K562 (cell line): Measurements from ENCODE around the gene DHX58. TPM values are rescaled to one million over a fixed set of nuclear protein-coding genes. Genes with fewer than 3 reads are reported as not detected.

Experiments
- ATAC-seq: fragments of 200-7000 bp; cut with Tn5 transposase; 3 replicates; pipeline ENCODE4 v1.9.1; 2020; ENCODE audit warnings: moderate library complexity
- BruUV-seq: library from RNA; stranded (reverse); fragments of 400-500 nt; replicated peaks from 2 replicates; lab custom pipeline; 2021; lab: Mats Ljungman, UMichigan
- CTCF ChIA-PET: fragments of 300-600 bp; formaldehyde crosslinking; extraction: SDS; loops from one replicate; lab custom pipeline; 2021; ENCODE audit warnings: low intra/inter-chr PET ratio; lab: Yijun Ruan, JAX
- POLR2A ChIA-PET: fragments of 300-600, 350-650 bp; sonication (Branson Sonifier 250); formaldehyde crosslinking; extraction: SDS; loops from one replicate; lab custom pipeline; 2021; ENCODE audit warnings: antibody characterized with exemption, inconsistent platforms; lab: Yijun Ruan, JAX
- DNase-seq, 4 experiments: peaks; one replicate each; pipeline versions ENCODE4 v3.0.0 to v3.0.0-alpha.2; 2011 to 2018; ENCODE audit warnings: low spot score in 3 of 4, mixed read lengths in 3 of 4; ENCODE audit errors: extremely low read depth in 1 of 4
- FAIRE-seq: peaks from 2 replicates; lab custom pipeline; 2011; peaks lifted over from hg19 to GRCh38; lab: Jason Lieb, UNC
- H2AFZ ChIP-seq: 2 replicates; pipeline ENCODE4 v1.6.0; 2011; ENCODE audit warnings: low read depth, low read length, control low read depth, inconsistent platforms
- H3K27ac ChIP-seq: fragments of 200-600 bp; 3 replicates; pipeline ENCODE4 v1.8.0; 2011; ENCODE audit warnings: low read depth, mild to moderate bottlenecking, control low read depth, inconsistent platforms, low read length, moderate library complexity, mixed read lengths; ENCODE audit errors: extremely low read depth
- H3K27me3 ChIP-seq, 2 experiments: fragments of 300-600 bp in 1 of 2; 2 replicates in 1 of 2; 3 replicates in 1 of 2; pipeline versions ENCODE4 v1.6.0 to v1.8.0; 2011; ENCODE audit warnings: inconsistent platforms in 2 of 2, low read length in 2 of 2, mild to moderate bottlenecking in 1 of 2, mixed read lengths in 1 of 2, moderate library complexity in 1 of 2; ENCODE audit not compliant: control insufficient read depth in 2 of 2, insufficient read depth in 2 of 2
- H3K36me3 ChIP-seq: fragments of 300-600 bp; 3 replicates; pipeline ENCODE4 v1.8.0; 2011; ENCODE audit warnings: mild to moderate bottlenecking, low read length, inconsistent platforms; ENCODE audit not compliant: control insufficient read depth, insufficient read depth
- H3K4me1 ChIP-seq, 2 experiments: fragments of 200-600 bp in 1 of 2; replicated peaks in 1 of 2; 2 replicates in 1 of 2; 3 replicates in 1 of 2; pipeline versions ENCODE4 v1.5.1 to v1.8.0; 2011; ENCODE audit warnings: inconsistent platforms in 2 of 2, low read length in 2 of 2, mild to moderate bottlenecking in 1 of 2, mixed read lengths in 1 of 2, moderate library complexity in 1 of 2; ENCODE audit not compliant: control insufficient read depth in 2 of 2, insufficient read depth in 2 of 2
- H3K4me2 ChIP-seq: 2 replicates; pipeline ENCODE4 v1.6.1; 2011; ENCODE audit warnings: low read length, control low read depth, inconsistent platforms, mixed read lengths; ENCODE audit not compliant: insufficient read depth
- H3K4me3 ChIP-seq: fragments of 200-600 bp; sonication (generic), shearing (Covaris generic); 2 replicates; pipeline ENCODE4 v1.5.1; 2016; ENCODE audit warnings: control low read depth, inconsistent platforms
- H3K79me2 ChIP-seq: fragments of 200-600 bp; 3 replicates; pipeline ENCODE4 v1.8.0; 2011; ENCODE audit warnings: low read length, inconsistent platforms; ENCODE audit not compliant: control insufficient read depth, insufficient read depth
- H3K9ac ChIP-seq, 2 experiments: 2 replicates each; pipeline versions ENCODE4 v1.6.0 to v1.6.1; 2011; ENCODE audit warnings: low read depth in 2 of 2, low read length in 2 of 2, control low read depth in 1 of 2, inconsistent platforms in 1 of 2, mild to moderate bottlenecking in 1 of 2, mixed read lengths in 1 of 2; ENCODE audit not compliant: insufficient read depth in 1 of 2
- H3K9me1 ChIP-seq: one replicate; pipeline ENCODE4 v1.6.0; 2011; ENCODE audit warnings: inconsistent platforms, mild to moderate bottlenecking, low read length, moderate library complexity; ENCODE audit not compliant: control insufficient read depth, insufficient read depth
- H3K9me3 ChIP-seq: replicated peaks from 2 replicates; pipeline ENCODE4 v1.5.1; 2011; ENCODE audit warnings: low read depth, low read length, inconsistent platforms; ENCODE audit not compliant: control insufficient read depth, insufficient read depth
- H4K20me1 ChIP-seq: replicated peaks from 2 replicates; pipeline ENCODE4 v1.6.1; 2011; ENCODE audit warnings: low read length, inconsistent platforms, mixed read lengths; ENCODE audit not compliant: control insufficient read depth, insufficient read depth
- CHD1 ChIP-seq: fragments of 200-600 bp; sonication (generic); IDR thresholded peaks from one replicate; pipeline ENCODE4 v1.6.1; 2012; ENCODE audit warnings: mild to moderate bottlenecking, moderate library complexity, low read length, inconsistent platforms
- COPS2 ChIP-seq: fragments of 450-650 bp; conservative IDR thresholded peaks from 2 replicates; pipeline ENCODE4 v1.6.1; 2016; ENCODE audit warnings: mild to moderate bottlenecking, moderate library complexity
- ERF ChIP-seq: fragments of 450-650 bp; formaldehyde crosslinking; IDR thresholded peaks from 2 replicates; pipeline ENCODE4 v1.4.0; 2020; ENCODE audit warnings: mild to moderate bottlenecking, mixed read lengths
- HDAC6 ChIP-seq: IDR thresholded peaks from 2 replicates; pipeline ENCODE4 v1.6.1; 2012; ENCODE audit warnings: low read depth, mild to moderate bottlenecking, control low read depth, inconsistent platforms, low read length, moderate library complexity
- KLF1 ChIP-seq: fragments of 450-650 bp; IDR thresholded peaks from 2 replicates; pipeline ENCODE4 v1.6.1; 2016; ENCODE audit warnings: missing genetic modification characterization, missing compliant biosample characterization
- RBM14 ChIP-seq: fragments of 200-400 bp; formaldehyde crosslinking; IDR thresholded peaks from 2 replicates; pipeline ENCODE4 v1.6.1; 2018; ENCODE audit warnings: low read depth, mild to moderate bottlenecking, low read length, moderate library complexity, borderline replicate concordance; ENCODE audit not compliant: insufficient read depth
- SP1 ChIP-seq: sonication (generic); formaldehyde crosslinking; IDR thresholded peaks from 2 replicates; pipeline ENCODE4 v1.8.1; 2022; ENCODE audit warnings: mild to moderate bottlenecking, missing genetic modification reagents
- SRSF9 ChIP-seq: fragments of 200-400 bp; formaldehyde crosslinking; IDR thresholded peaks from 2 replicates; pipeline ENCODE4 v1.6.1; 2017; ENCODE audit warnings: low read depth, low read length, borderline replicate concordance
- TRIM28 ChIP-seq: fragments of 450-650 bp; IDR thresholded peaks from 2 replicates; pipeline ENCODE4 v1.6.1; 2017
- ZNF507 ChIP-seq: conservative IDR thresholded peaks from 2 replicates; pipeline ENCODE4 v1.6.1; 2017; ENCODE audit warnings: missing genetic modification characterization, missing compliant biosample characterization
- WGBS: fragments of 100-300 bp; shearing (Covaris generic); methylation state at CpG from one replicate; pipeline ENCODE4 v1.1.6; 2016; ENCODE audit warnings: low coverage, mixed read lengths; ENCODE audit not compliant: insufficient coverage; ENCODE audit errors: missing lambda C conversion rate; 5-methylcytosine and 5-hydroxymethylcytosine counted together
- in situ Hi-C: fragments of 300-500 bp; cut with MboI; formaldehyde crosslinking; loops from 4 replicates; pipeline ENCODE4 v1.15.0; 2018; ENCODE audit warnings: inconsistent platforms, mixed read lengths
- intact Hi-C: fragments of 100-400 bp; cut with micrococcal nuclease; formaldehyde crosslinking; loops from 2 replicates; pipeline ENCODE4 v1.14.2; 2022
- polyA plus RNA-seq, 8 experiments: library from polyadenylated mRNA; depleted of rRNA in 4 of 8; stranded (reverse) in 5 of 8; unstranded in 3 of 8; fragments of >200 nt; fragmentation: Nextera tagmentation in 2 of 8; fragmentation: Illumina TruSeq in 1 of 8; extraction: Ambion mirVana in 2 of 8; extraction: Trizol in 1 of 8; gene quantifications; 2 replicates each; pipeline versions ENCODE4 v1.2.1 to v1.2.3, GENCODE V29; 2011 to 2014; ENCODE audit warnings: inconsistent platforms in 1 of 8, missing spikeins in 1 of 8
- total RNA-seq, 7 experiments: library from RNA; depleted of rRNA in 6 of 7; stranded (reverse); fragments of >200 nt in 6 of 7; fragmentation: Illumina TruSeq in 2 of 7; extraction: Trizol in 2 of 7; gene quantifications; 2 replicates each; pipeline versions ENCODE4 v1.2.1 to v1.2.3, GENCODE V29; 2011 to 2021; ENCODE audit warnings: low replicate concordance in 1 of 7
- TF ChIP-seq, protein P1 (sequence below): fragments of 250-450 bp; sonication (Bioruptor Pico); IDR thresholded peaks from 2 replicates; pipeline ENCODE4 v1.5.0; 2021
- TF ChIP-seq, protein P2 (sequence below), 2 experiments: fragments of 450-650 bp in 1 of 2; sonication (generic) in 1 of 2; formaldehyde crosslinking; conservative IDR thresholded peaks; 2 replicates each; pipeline versions ENCODE4 v1.4.0 to v1.8.1; 2020 to 2022; ENCODE audit warnings: mild to moderate bottlenecking in 1 of 2, missing genetic modification reagents in 1 of 2
- TF ChIP-seq, protein P3 (sequence below): sonication (generic); formaldehyde crosslinking; IDR thresholded peaks from 2 replicates; pipeline ENCODE4 v1.8.0; 2022; ENCODE audit warnings: mild to moderate bottlenecking, missing genetic modification reagents

DHX58 gene
- total and polyA plus RNA-seq, 9 of the 15 experiments (the other 6 are each of a cell fraction or from before 2014, with no cell fraction given) = 0.15 to 3.0 (median 1.4) TPM

DNA sequence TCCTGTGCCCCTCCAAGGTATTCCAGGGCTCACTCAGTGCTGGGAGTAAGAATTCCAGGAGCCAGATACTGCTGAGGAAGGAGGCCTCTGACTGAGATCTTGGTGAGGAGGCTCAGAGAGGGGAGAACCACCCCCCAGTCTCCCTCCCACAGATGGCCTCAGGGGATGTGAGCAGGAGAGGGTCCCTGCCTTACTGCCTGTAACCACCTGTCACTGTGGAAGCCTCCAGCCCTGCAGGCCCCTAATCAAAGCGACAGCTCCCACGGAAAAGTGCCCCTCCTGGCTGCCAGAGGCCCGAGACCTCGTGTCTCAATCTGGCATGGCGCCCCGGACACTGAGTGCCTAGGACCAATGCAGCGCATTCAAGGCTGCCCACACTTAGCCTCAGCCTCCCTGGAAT lies 54.5 kb downstream of the DHX58 start:
- Histone ChIP-seq H3K9me3 (no peaks in the 10 kb centered on the region), H3K4me3 (no peak overlapping the region), H2AFZ (no peak overlapping the region), H4K20me1 (no peaks in the 10 kb centered on the region), H3K9ac (peak overlapping the region in 1 of 2 experiments; percentile 24; a peak in 2 of 4 replicates), H3K79me2 (no peaks in the 10 kb centered on the region), H3K27ac (no peak overlapping the region), H3K9me1 (peaks cover 3% of the 10 kb centered on the region)
- in situ Hi-C loops = no loop called here
- no TSS peak for BruUV-seq
- no peak for ATAC-seq
- WGBS = 12% methylated on average over 6 of the region's 7 CpGs
- no peak for TF ChIP-seq KLF1 (tag)
- no peak for TF ChIP-seq ZNF507 (tag)
- TF ChIP-seq, protein P1, sequence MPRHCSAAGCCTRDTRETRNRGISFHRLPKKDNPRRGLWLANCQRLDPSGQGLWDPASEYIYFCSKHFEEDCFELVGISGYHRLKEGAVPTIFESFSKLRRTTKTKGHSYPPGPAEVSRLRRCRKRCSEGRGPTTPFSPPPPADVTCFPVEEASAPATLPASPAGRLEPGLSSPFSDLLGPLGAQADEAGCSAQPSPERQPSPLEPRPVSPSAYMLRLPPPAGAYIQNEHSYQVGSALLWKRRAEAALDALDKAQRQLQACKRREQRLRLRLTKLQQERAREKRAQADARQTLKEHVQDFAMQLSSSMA (CRISPR knock-in tag) = no peak
- no peak for TF ChIP-seq SP1 (CRISPR knock-in tag)
- no peak for TF ChIP-seq HDAC6
- TF ChIP-seq TRIM28 = no peak
- no peak for TF ChIP-seq RBM14
- no peak for TF ChIP-seq CHD1
- TF ChIP-seq, protein P2, sequence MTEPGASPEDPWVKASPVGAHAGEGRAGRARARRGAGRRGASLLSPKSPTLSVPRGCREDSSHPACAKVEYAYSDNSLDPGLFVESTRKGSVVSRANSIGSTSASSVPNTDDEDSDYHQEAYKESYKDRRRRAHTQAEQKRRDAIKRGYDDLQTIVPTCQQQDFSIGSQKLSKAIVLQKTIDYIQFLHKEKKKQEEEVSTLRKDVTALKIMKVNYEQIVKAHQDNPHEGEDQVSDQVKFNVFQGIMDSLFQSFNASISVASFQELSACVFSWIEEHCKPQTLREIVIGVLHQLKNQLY (CRISPR knock-in tag; conservative IDR thresholded peaks at IDR 0.05) = no peak
- TF ChIP-seq SRSF9 = no peak
- no peak for TF ChIP-seq COPS2
- TF ChIP-seq ERF (CRISPR knock-in tag) = no peak
- TF ChIP-seq, protein P3, sequence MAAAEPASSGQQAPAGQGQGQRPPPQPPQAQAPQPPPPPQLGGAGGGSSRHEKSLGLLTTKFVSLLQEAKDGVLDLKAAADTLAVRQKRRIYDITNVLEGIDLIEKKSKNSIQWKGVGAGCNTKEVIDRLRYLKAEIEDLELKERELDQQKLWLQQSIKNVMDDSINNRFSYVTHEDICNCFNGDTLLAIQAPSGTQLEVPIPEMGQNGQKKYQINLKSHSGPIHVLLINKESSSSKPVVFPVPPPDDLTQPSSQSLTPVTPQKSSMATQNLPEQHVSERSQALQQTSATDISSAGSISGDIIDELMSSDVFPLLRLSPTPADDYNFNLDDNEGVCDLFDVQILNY = no peak
- TF ChIP-seq, all 486 proteins: peak for 0
- intact Hi-C loops = no loop called here
- H3K4me1 ChIP-seq = peaks cover 0 to 11% of the 10 kb centered on the region in 2 experiments; a peak in 3 of 5 replicates
- peaks cover 9 to 31% of the 10 kb centered on the region in 2 experiments; a peak in 4 of 5 replicates for H3K27me3 ChIP-seq
- H3K36me3 ChIP-seq = no peaks in the 10 kb centered on the region
- H3K4me2 ChIP-seq = no peak overlapping the region
- ChIA-PET CTCF (interaction anchor here (0.6 kb wide), 1 partner anchor 43 kb away, joined by 3 read pairs; no protein-coding TSS in a partner anchor), POLR2A (interaction anchor here (0.8 kb wide), 1 partner anchor 14 kb away, joined by 4 read pairs; no protein-coding TSS in a partner anchor)
- FAIRE-seq (no peak), DNase-seq (no peak)
